Stimulated activated naive CD8-positive, alpha-beta T cell treated with anti-CD3 and anti-CD28 coated beads, Interleukin-15, Interleukin-2, amounts not matched to agents 100 U/mL and 50 U/mL, for 24 hours (primary cell): ENCODE results near the gene TMEM30A.

Experiments
- ATAC-seq: fragments of 150-1000 bp; cut with Tn5 transposase; one replicate; pipeline ENCODE4 v1.10.0; 2021
- DNase-seq: peaks from one replicate; pipeline ENCODE4 v3.0.0; 2021

The TMEM30A gene

GRCh38 chr6:75291744-75292143 lies 7.2 kb upstream of the TMEM30A start:
- ATAC-seq = no peak
- no peak for DNase-seq

GRCh38 chr6:75291331-75291730 lies 6.7 kb upstream of the TMEM30A start:
- ATAC-seq (no peak), DNase-seq (no peak)

GRCh38 chr6:75290136-75290945 lies 5.7 kb upstream of the TMEM30A start:
- DNase-seq (no peak), ATAC-seq (no peak)

GRCh38 chr6:75288023-75288422 lies 3.4 kb upstream of the TMEM30A start:
- ATAC-seq = no peak

GRCh38 chr6:75287424-75287823 lies 2.8 kb upstream of the TMEM30A start:
- ATAC-seq (no peak), DNase-seq (no peak)

More at GRCh38 chr6:75288023-75288422, 3.4 kb upstream of the TMEM30A start:
- DNase-seq = no peak

- DNase-seq = no peak
- ATAC-seq = no peak
Measured at GRCh38 chr6:75286955-75287354, 2.4 kb upstream of the TMEM30A start.

- ATAC-seq (no peak), DNase-seq (no peak)
Measured at GRCh38 chr6:75285283-75285639, 669 bp upstream of the TMEM30A start.

- DNase-seq = peak; percentile 36
Measured at GRCh38 chr6:75283907-75284631, 523 bp downstream of the TMEM30A start.

GRCh38 chr6:75282706-75283105 lies 1.9 kb downstream of the TMEM30A start:
- DNase-seq (no peak), ATAC-seq (no peak)

More at GRCh38 chr6:75283907-75284631, 523 bp downstream of the TMEM30A start:
- peak; percentile 15 for ATAC-seq

GRCh38 chr6:75281653-75282052 lies 2.9 kb downstream of the TMEM30A start:
- ATAC-seq (no peak), DNase-seq (no peak)

- DNase-seq (no peak), ATAC-seq (no peak)
Measured at GRCh38 chr6:75280131-75280855, 4.3 kb downstream of the TMEM30A start.

GRCh38 chr6:75279418-75279817 lies 5.2 kb downstream of the TMEM30A start:
- DNase-seq (no peak), ATAC-seq (no peak)

GRCh38 chr6:75278474-75279077 lies 6.0 kb downstream of the TMEM30A start:
- ATAC-seq (peak; percentile 65), DNase-seq (no peak)

GRCh38 chr6:75275067-75275466 lies 9.5 kb downstream of the TMEM30A start:
- ATAC-seq = peak; percentile 73
- DNase-seq = no peak

- no peak for ATAC-seq
- no peak for DNase-seq
Measured at GRCh38 chr6:75273009-75273408, 11.6 kb downstream of the TMEM30A start.

- ATAC-seq (no peak), DNase-seq (no peak)
Measured at GRCh38 chr6:75272145-75272840, 12.3 kb downstream of the TMEM30A start.

- no peak for ATAC-seq
- DNase-seq = no peak
Measured at GRCh38 chr6:75268988-75269354, 15.6 kb downstream of the TMEM30A start.

GRCh38 chr6:75268121-75268987 lies 16.2 kb downstream of the TMEM30A start:
- DNase-seq (no peak), ATAC-seq (peak; percentile 65)

- DNase-seq (no peak), ATAC-seq (no peak)
Measured at GRCh38 chr6:75267461-75267860, 17.1 kb downstream of the TMEM30A start.

GRCh38 chr6:75266716-75267291 lies 17.8 kb downstream of the TMEM30A start:
- no peak for ATAC-seq
- DNase-seq = no peak

GRCh38 chr6:75263401-75263750 lies 21.2 kb downstream of the TMEM30A start:
- DNase-seq (no peak), ATAC-seq (no peak)
